BE2C (cell line): ENCODE data around the gene TUBG1.
A peak's percentile ranks its signal among the peaks of the same experiment; 100 is the strongest.
"Not testable (repeated sequence)": the region's sequence is repeated elsewhere in the genome, so short reads cannot be mapped to it uniquely, and the experiment has no call there.

Source experiments
- DNase-seq: peaks from one replicate; pipeline ENCODE4 v3.0.0-alpha.2; 2020
- H3K27me3 ChIP-seq: fragments of 250-450 bp; sonication (Bioruptor Pico); 2 replicates; pipeline ENCODE4 v1.5.1; 2020; ENCODE audit warnings: mild to moderate bottlenecking
- H3K36me3 ChIP-seq: fragments of 250-450 bp; sonication (Bioruptor Pico); 2 replicates; pipeline ENCODE4 v1.5.1; 2020; ENCODE audit warnings: mild to moderate bottlenecking
- H3K4me1 ChIP-seq: fragments of 250-450 bp; sonication (Bioruptor Pico); 2 replicates; pipeline ENCODE4 v1.5.1; 2020
- H3K4me3 ChIP-seq: 2 replicates; pipeline ENCODE4 v1.5.1; 2011; ENCODE audit warnings: low read depth, low read length
- H3K9me3 ChIP-seq: fragments of 250-450 bp; sonication (Bioruptor Pico); 2 replicates; pipeline ENCODE4 v1.5.1; 2020
- TF ChIP-seq, protein P1 (sequence below): IDR thresholded peaks from 2 replicates; pipeline ENCODE4 v1.5.1; 2012; ENCODE audit warnings: mild to moderate bottlenecking, low read depth, low read length

The TUBG1 gene

DNA sequence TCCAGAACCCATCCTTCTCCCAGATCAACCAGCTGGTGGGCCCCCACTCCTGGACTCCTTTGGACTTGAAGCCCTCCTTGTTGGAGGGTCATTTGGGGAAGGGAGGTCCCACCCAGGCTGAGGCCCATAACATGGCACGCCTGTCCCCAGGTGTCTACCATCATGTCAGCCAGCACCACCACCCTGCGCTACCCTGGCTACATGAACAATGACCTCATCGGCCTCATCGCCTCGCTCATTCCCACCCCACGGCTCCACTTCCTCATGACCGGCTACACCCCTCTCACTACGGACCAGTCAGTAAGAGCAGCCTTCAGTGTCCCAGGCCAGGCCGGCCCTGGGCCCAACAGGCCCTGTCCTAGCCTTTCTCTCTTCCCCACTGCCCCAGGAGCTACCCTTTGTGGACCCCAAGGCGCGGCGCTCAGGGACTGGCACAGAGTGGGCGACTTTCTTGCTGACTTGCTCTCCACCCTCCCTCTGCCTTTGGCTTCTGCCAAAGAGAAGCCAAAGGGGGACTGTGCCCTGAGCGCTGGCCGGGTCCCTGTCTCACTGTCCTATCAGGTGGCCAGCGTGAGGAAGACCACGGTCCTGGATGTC lies 4.3 kb downstream of the TUBG1 start:
- Histone ChIP-seq H3K36me3 (peaks cover 41% of the 10 kb centered on the region), H3K9me3 (no peaks in the 10 kb centered on the region)
- no peak for DNase-seq

DNA sequence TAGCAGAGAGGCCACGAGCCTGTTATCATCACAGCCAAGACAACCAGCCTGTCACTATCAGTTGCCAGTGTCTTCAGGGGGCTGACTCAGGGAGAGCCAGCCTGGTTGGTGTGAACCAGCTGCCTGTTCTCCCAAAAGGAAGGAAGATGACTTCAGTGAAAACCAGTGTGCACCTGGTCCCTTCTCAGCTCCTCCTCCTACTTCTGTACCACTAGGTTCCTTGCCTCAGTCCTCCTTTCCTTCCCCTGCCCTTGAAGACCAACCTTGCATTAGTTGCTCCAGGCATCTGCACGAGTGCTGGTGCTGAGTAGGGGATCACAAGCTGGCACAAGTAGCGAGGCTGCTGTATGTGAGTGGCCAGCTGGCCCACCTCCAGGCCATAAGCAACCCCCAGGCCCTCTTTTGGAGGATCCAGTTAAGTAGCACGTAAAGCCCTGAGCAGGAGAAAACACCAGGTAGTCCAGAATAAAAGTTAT lies 8.5 kb downstream of the TUBG1 start:
- Histone ChIP-seq H3K27me3 (no peaks in the 10 kb centered on the region), H3K9me3 (no peaks in the 10 kb centered on the region), H3K4me3 (no peak overlapping the region), H3K4me1 (peaks cover 11% of the 10 kb centered on the region), H3K36me3 (peaks cover 23% of the 10 kb centered on the region)
- TF ChIP-seq, protein P1, sequence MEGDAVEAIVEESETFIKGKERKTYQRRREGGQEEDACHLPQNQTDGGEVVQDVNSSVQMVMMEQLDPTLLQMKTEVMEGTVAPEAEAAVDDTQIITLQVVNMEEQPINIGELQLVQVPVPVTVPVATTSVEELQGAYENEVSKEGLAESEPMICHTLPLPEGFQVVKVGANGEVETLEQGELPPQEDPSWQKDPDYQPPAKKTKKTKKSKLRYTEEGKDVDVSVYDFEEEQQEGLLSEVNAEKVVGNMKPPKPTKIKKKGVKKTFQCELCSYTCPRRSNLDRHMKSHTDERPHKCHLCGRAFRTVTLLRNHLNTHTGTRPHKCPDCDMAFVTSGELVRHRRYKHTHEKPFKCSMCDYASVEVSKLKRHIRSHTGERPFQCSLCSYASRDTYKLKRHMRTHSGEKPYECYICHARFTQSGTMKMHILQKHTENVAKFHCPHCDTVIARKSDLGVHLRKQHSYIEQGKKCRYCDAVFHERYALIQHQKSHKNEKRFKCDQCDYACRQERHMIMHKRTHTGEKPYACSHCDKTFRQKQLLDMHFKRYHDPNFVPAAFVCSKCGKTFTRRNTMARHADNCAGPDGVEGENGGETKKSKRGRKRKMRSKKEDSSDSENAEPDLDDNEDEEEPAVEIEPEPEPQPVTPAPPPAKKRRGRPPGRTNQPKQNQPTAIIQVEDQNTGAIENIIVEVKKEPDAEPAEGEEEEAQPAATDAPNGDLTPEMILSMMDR: no peak
- DNase-seq: peak; percentile 56

More for the DNA sequence above, 4.3 kb downstream of the TUBG1 start:
- H3K4me3 ChIP-seq: no peak overlapping the region
- TF ChIP-seq, protein P1: no peak
- peaks cover 7% of the 10 kb centered on the region for H3K4me1 ChIP-seq
- no peaks in the 10 kb centered on the region for H3K27me3 ChIP-seq

DNA sequence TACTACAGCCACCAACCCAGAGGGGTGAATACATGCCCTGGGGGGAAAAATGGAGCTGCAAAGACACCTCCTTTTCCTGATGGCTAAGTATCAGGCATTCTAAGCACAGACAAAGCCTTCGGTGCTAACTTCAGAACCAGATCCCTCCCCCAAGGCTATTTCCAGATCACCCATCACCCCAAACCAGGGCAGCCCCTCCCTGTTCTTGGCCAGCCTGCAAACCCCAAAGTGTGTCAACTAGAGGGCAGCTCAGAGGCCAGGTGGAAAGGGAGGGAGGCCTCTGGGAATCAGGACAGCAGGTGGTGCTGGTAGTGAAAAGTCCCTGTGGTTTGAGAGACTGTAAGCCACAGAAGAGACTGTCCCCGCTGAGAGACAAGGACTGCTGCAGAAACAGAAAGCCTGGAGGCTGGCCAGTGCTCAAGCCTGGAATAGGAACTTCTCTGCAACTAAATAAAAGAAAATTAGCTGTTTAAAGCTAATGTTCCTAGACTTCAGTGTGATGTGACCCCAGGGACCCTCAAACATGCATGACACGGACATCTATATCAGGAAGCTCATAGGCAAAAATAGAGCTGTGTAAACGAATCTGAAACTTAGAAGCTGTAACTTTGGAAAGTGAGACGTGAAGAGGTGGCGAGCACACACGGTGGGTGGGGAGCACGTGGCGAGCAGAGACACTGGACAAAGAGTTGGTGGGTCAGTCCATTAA lies 9.1 kb downstream of the TUBG1 start:
- TF ChIP-seq, protein P1: peak; percentile 64
- Histone ChIP-seq H3K4me1 (peaks cover 11% of the 10 kb centered on the region), H3K4me3 (no peak overlapping the region), H3K9me3 (no peaks in the 10 kb centered on the region), H3K36me3 (peaks cover 17% of the 10 kb centered on the region), H3K27me3 (no peaks in the 10 kb centered on the region)
- DNase-seq: peak; percentile 61

DNA sequence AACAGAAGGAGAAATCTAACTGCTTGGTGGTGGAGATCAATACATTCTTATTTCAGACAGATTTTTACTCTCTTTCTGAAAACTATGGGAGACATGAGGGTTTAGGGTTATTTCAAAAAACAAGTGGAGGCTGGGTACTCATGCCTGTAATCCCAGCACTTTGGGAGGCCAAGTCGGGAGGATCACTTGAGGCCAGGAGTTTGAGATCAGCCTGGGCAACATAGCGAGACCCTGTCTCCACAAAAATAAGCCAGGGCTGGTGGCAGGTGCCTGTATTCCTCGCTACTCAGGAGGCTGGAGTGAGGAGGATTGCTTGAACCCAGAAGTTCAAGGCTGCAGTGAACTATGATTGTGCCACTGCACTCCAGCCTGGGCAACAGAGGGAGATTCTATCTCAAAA lies 12.5 kb downstream of the TUBG1 start:
- H3K4me1 ChIP-seq: peaks cover 16% of the 10 kb centered on the region
- DNase-seq, H3K4me3 ChIP-seq, H3K9me3 ChIP-seq, H3K27me3 ChIP-seq, H3K36me3 ChIP-seq: not testable (repeated sequence)

DNA sequence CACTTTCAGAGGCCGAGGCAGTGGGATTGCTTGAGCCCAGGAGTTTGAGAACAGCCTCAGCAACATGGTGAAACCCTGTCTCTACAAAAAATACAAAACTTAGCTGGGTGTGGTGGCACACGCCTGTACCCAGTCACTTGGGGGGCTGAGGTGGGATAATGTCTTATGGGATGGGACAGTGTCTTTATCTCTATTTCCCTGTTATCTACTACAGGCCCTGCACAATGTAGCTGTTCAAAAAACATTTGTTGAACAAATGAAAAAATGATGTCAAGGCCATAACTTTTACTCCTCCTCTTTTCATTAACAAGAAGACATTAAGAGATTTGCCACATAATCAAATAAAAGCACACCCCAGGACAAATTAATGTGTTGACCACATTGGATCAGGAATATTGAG lies 13.8 kb downstream of the TUBG1 start:
- H3K4me1 ChIP-seq: peaks cover 10% of the 10 kb centered on the region
- TF ChIP-seq, protein P1: no peak
- H3K9me3 ChIP-seq: no peaks in the 10 kb centered on the region
- no peak overlapping the region for H3K4me3 ChIP-seq
- no peaks in the 10 kb centered on the region for H3K36me3 ChIP-seq
- no peak for DNase-seq
- no peaks in the 10 kb centered on the region for H3K27me3 ChIP-seq

DNA sequence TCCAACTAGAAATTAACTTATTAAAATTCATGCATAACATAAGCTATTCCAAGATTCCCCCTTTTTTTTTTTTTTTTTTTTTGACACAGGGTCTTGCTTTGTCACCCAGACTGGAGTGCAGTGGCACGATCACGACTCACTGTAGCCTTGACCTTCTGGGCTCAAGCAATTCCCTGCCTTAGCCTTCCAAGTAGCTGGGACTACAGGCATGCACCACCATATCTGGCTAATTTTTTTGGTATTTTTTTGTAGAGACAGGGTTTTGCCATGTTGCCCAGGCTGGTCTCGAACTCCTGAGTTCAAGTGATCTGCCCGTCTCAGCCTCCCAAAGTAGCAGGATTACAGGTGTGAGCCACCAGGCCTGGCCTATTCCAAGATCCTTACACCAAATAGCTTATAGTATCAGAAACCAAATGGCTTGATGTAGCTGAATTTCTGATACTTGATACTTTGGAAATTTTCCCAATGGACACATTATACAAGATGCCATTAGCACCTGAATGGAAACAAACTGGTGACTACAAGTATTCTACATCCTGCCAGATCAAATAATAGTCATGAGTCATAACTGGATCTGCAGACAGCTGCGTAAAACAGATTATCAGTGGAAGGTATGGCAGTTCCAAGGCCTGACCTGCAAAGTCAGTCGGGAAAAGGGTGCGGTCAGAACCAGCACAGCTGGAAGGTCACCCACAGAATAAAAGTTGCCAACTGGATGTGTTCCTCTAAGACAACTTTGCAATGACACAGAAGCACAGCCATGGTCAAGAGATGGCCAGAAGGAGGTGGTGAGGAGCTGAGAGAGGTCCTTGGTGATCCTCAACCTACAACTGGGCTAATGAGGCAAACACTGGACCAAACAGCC lies 14.5 kb downstream of the TUBG1 start:
- TF ChIP-seq, protein P1: peak; percentile 10; the same call in 1 of the 2 replicates
- no peak overlapping the region for H3K4me3 ChIP-seq
- H3K9me3 ChIP-seq: no peaks in the 10 kb centered on the region
- no peak for DNase-seq
- peaks cover 7% of the 10 kb centered on the region for H3K4me1 ChIP-seq
- no peaks in the 10 kb centered on the region for H3K27me3 ChIP-seq
- no peaks in the 10 kb centered on the region for H3K36me3 ChIP-seq

DNA sequence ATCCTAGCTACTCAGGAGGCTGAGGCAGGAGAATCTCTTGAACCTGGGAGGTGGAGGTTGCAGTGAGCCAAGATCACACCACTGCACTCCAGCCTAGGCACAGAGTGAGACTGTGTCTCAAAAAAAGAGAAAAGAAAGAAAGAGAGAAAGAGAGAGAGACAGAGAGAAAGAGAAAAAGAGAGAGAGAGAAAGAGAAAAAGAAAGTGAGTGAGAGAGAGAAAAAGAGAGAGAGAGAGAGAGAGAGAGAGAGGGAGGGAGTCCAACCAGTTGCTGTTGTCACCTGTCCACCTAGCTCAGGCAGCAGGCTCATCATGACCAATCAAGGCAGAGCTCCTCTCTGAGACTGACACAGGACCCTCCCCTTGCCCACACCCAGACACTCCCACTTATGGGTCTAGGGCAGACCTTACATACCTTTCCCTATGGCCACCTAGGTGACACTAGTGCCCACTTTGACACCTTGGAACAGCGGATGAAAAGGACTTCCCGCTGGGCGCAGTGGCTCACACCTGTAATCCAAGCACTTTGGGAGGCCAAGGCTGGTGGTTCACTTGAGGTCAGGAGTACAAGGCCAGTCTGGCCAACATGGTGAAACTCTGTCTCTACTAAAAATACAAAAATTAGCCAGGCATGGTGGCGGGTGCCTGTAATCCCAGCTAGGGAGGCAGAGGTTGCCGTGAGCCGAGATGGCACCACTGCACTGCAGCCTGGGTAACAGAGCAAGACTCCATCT lies 17.7 kb downstream of the TUBG1 start:
- not testable (repeated sequence) for H3K36me3 ChIP-seq, H3K27me3 ChIP-seq, DNase-seq, H3K9me3 ChIP-seq, H3K4me3 ChIP-seq
- peaks cover 11% of the 10 kb centered on the region for H3K4me1 ChIP-seq
